Measurements from ENCODE around the gene ANKRD29.

The ANKRD29 gene

DNA sequence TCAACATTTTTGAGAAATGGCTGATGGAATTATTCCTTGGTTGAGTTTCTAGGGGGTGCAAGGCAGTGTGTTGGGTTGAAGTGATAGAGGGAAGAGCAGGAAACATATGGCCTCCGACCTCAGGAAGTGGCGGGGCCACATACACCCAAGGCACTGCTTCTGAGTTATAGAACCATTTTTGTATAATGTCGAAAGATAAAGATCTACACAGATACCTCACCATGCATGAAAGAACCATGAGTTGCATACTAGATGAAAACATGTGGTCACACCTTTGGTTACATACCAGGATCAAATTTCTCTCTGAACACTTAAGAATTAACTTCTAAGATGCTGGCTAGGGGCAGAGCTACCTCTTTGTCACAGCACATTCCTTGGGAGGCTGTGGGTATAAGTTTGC, 49.7 kb upstream of the ANKRD29 start (continued):
- TF ChIP-seq RBAK (tag by site-specific recombination; IDR thresholded peaks at IDR 0.05) (no peak), GLI2 (tag by site-specific recombination; IDR thresholded peaks at IDR 0.05; ENCODE audit: borderline replicate concordance, low read depth) (no peak), ZBTB7A (tag by site-specific recombination; IDR thresholded peaks at IDR 0.05; ENCODE audit: low read depth) (no peak)
- TF ChIP-seq, protein P1, sequence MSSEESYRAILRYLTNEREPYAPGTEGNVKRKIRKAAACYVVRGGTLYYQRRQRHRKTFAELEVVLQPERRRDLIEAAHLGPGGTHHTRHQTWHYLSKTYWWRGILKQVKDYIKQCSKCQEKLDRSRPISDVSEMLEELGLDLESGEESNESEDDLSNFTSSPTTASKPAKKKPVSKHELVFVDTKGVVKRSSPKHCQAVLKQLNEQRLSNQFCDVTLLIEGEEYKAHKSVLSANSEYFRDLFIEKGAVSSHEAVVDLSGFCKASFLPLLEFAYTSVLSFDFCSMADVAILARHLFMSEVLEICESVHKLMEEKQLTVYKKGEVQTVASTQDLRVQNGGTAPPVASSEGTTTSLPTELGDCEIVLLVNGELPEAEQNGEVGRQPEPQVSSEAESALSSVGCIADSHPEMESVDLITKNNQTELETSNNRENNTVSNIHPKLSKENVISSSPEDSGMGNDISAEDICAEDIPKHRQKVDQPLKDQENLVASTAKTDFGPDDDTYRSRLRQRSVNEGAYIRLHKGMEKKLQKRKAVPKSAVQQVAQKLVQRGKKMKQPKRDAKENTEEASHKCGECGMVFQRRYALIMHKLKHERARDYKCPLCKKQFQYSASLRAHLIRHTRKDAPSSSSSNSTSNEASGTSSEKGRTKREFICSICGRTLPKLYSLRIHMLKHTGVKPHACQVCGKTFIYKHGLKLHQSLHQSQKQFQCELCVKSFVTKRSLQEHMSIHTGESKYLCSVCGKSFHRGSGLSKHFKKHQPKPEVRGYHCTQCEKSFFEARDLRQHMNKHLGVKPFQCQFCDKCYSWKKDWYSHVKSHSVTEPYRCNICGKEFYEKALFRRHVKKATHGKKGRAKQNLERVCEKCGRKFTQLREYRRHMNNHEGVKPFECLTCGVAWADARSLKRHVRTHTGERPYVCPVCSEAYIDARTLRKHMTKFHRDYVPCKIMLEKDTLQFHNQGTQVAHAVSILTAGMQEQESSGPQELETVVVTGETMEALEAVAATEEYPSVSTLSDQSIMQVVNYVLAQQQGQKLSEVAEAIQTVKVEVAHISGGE (tag by site-specific recombination; conservative IDR thresholded peaks at IDR 0.05; ENCODE audit: low read depth) = no peak

DNA sequence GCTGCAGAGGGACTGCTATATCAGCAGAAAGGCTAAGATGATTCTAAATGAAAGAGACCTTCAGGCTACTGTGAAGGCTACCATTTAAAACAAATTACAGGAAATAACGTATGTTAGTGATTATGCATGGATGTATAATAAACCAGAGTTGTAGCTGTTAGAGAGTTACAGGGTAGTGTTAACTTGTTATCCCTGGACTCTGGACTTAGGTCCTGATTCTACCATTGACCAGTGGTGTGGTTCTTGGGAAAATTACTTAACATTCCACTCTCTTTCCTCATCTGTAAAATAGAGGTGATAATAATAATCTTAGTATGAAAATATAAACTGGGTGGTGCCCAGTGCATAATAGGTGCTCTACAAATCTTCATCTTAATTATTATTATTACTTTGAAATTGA, 48.7 kb upstream of the ANKRD29 start:
- H3K36me3 ChIP-seq (ENCODE audit: control insufficient read depth in 2 of 2, insufficient read depth in 1 of 2, low read length in 2 of 2) = no peaks in the 10 kb centered on the region; a peak in 1 of 3 replicates
- TF ChIP-seq ZNF223 (tag by site-specific recombination; IDR thresholded peaks at IDR 0.05) = no peak
- no peak for TF ChIP-seq ZNF266 (tag by site-specific recombination; IDR thresholded peaks at IDR 0.05; ENCODE audit: low read depth)
- no peak for TF ChIP-seq IKZF3 (tag by site-specific recombination; IDR thresholded peaks at IDR 0.05)
- TF ChIP-seq ZNF248 (tag by site-specific recombination; IDR thresholded peaks at IDR 0.05) = no peak
- TF ChIP-seq MEIS1 (CRISPR knock-in tag; IDR thresholded peaks at IDR 0.05; ENCODE audit: borderline replicate concordance) = no peak
- H3K27ac ChIP-seq (ENCODE audit: extremely low read depth, low read depth, low read length) = no peak overlapping the region
- no peaks in the 10 kb centered on the region for H3K9me3 ChIP-seq (ENCODE audit: control insufficient read depth, insufficient read depth, low read depth, low read length)
- H3K4me3 ChIP-seq (ENCODE audit: low read depth, low read length) = no peak overlapping the region
- no peaks in the 10 kb centered on the region for H3K4me1 ChIP-seq (ENCODE audit: control insufficient read depth, insufficient read depth, low read length)
- POLR2A ChIA-PET = no interaction called here
- CTCF ChIA-PET = interaction anchor here (0.6 to 3.0 kb wide), 6 partner anchors 8 to 223 kb away, joined by 3 to 16 read pairs (median 4); no protein-coding TSS in a partner anchor

GRCh38 chr18:23710946-23711345, 48.2 kb upstream of the ANKRD29 start:
- ChIA-PET CTCF (interaction anchor here (0.6 to 3.0 kb wide), 5 partner anchors 9 to 208 kb away, joined by 3 to 16 read pairs (median 3); no protein-coding TSS in a partner anchor), POLR2A (no interaction called here)
- H3K27ac ChIP-seq (ENCODE audit: extremely low read depth, low read depth, low read length) = no peak overlapping the region
- H3K36me3 ChIP-seq (ENCODE audit: control insufficient read depth in 2 of 2, insufficient read depth in 1 of 2, low read length in 2 of 2) = no peaks in the 10 kb centered on the region; a peak in 1 of 3 replicates
- TF ChIP-seq ZNF654 (tag by site-specific recombination; IDR thresholded peaks at IDR 0.05; ENCODE audit: low read depth) = no peak
- no peak for TF ChIP-seq ZNF391 (tag by site-specific recombination; IDR thresholded peaks at IDR 0.05; ENCODE audit: borderline replicate concordance, low read depth)
- no peak for TF ChIP-seq OSR2 (tag by site-specific recombination; IDR thresholded peaks at IDR 0.05)
- TF ChIP-seq SP2 (tag by site-specific recombination; IDR thresholded peaks at IDR 0.05) = no peak
- no peak for TF ChIP-seq ZNF169 (tag by site-specific recombination; IDR thresholded peaks at IDR 0.05)
- TF ChIP-seq GLIS2 (tag by site-specific recombination; IDR thresholded peaks at IDR 0.05) = no peak
- TF ChIP-seq, protein P2, sequence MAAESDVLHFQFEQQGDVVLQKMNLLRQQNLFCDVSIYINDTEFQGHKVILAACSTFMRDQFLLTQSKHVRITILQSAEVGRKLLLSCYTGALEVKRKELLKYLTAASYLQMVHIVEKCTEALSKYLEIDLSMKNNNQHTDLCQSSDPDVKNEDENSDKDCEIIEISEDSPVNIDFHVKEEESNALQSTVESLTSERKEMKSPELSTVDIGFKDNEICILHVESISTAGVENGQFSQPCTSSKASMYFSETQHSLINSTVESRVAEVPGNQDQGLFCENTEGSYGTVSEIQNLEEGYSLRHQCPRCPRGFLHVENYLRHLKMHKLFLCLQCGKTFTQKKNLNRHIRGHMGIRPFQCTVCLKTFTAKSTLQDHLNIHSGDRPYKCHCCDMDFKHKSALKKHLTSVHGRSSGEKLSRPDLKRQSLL (tag by site-specific recombination; IDR thresholded peaks at IDR 0.05) = no peak
- TF ChIP-seq ZNF19 (tag by site-specific recombination; IDR thresholded peaks at IDR 0.05; ENCODE audit: low read depth) = no peak
- no peak for TF ChIP-seq ZSCAN18 (tag by site-specific recombination; IDR thresholded peaks at IDR 0.05)
- no peak for TF ChIP-seq ZNF354C (tag by site-specific recombination; IDR thresholded peaks at IDR 0.05; ENCODE audit: borderline replicate concordance, low read depth)
- no peak for TF ChIP-seq BCL11A (tag by site-specific recombination; IDR thresholded peaks at IDR 0.05; ENCODE audit: low read depth)
- no peak for TF ChIP-seq ZSCAN30 (tag by site-specific recombination; IDR thresholded peaks at IDR 0.05)
- TF ChIP-seq ZNF837 (tag by site-specific recombination; IDR thresholded peaks at IDR 0.05) = no peak
- H3K4me3 ChIP-seq (ENCODE audit: low read depth, low read length) = no peak overlapping the region
- no peaks in the 10 kb centered on the region for H3K9me3 ChIP-seq (ENCODE audit: control insufficient read depth, insufficient read depth, low read depth, low read length)
- no peaks in the 10 kb centered on the region for H3K4me1 ChIP-seq (ENCODE audit: control insufficient read depth, insufficient read depth, low read length)

Measured in HEK293 (cell line).